ENCODE results near the gene PIGV. TPM values are rescaled to one million over a fixed set of nuclear protein-coding genes. Genes with fewer than 3 reads are reported as not detected.

The PIGV gene
- total RNA-seq, 4 donors from 2014 or later: 11.8 to 15.2 (median 13.7) TPM

DNA sequence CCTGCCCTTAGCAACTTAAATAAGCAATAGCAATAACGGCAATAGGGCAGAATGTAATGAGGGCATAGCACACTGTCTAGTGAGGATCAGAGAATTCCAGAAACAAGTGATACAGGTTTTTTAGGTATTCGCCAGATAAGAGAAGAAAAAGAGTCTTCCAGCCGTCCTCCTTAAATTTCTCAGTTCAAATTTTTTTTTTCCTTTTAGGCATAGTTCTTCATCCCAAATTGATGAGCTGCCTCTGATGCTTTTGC, 1.8 kb downstream of the PIGV start:
- DNase-seq (ENCODE audit: extremely low spot score): no peak
- TF ChIP-seq CTCF (IDR thresholded peaks at IDR 0.05): no peak
- TF ChIP-seq POLR2AphosphoS5 (IDR thresholded peaks at IDR 0.05): no peak
- TF ChIP-seq POLR2A (IDR thresholded peaks at IDR 0.05; ENCODE audit: low read depth): no peak
- no peak for TF ChIP-seq EP300 (IDR thresholded peaks at IDR 0.05)
- no peak overlapping the region for H3K4me3 ChIP-seq
- H3K9me3 ChIP-seq: no peaks in the 10 kb centered on the region
- no peaks in the 10 kb centered on the region for H3K27me3 ChIP-seq
- intact Hi-C loops (cut with DNase I): loop anchor here (2.0 to 10.0 kb wide), 4 partner anchors 65 to 187 kb away; no protein-coding TSS in a partner anchor
- WGBS: 60% methylated on average over 3 of the region's 3 CpGs
- peak overlapping the region in 2 of 4 donors; percentile 90 to 98 for H3K27ac ChIP-seq (replicated peaks in 1 of 4)
- peaks cover 6 to 28% (median 13%) of the 10 kb centered on the region in 4 donors for H3K36me3 ChIP-seq
- peaks cover 30 to 57% (median 42%) of the 10 kb centered on the region in 4 donors for H3K4me1 ChIP-seq

DNA sequence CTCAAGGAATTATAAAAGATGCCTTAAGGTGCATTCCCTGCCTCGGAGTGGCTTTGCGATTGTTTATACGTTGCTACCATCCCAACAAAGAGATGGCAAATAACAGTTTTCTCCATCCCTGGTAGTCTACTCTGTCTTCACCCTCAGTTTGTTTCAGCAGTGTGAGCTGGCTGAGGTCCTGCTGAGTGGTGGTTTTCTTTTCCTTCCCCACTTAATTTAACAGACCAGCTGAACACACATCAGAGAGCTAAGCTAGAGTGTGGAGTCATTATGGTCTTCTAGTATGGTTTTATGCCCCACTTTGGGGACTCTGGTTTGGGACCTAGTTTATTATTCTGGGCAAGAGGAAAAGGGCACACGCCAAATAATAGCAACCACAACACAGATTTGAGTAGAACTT, 2.2 kb downstream of the PIGV start:
- H3K27me3 ChIP-seq: no peaks in the 10 kb centered on the region
- no peak overlapping the region for H3K4me3 ChIP-seq
- intact Hi-C loops (cut with DNase I): loop anchor here (2.0 to 10.0 kb wide), 5 partner anchors 65 to 288 kb away; no protein-coding TSS in a partner anchor
- no peak for DNase-seq (ENCODE audit: extremely low spot score)
- no peak for TF ChIP-seq EP300 (IDR thresholded peaks at IDR 0.05)
- no peak for TF ChIP-seq CTCF (IDR thresholded peaks at IDR 0.05)
- no peak for TF ChIP-seq POLR2A (IDR thresholded peaks at IDR 0.05; ENCODE audit: low read depth)
- no peak for TF ChIP-seq POLR2AphosphoS5 (IDR thresholded peaks at IDR 0.05)
- 56% methylated on average over 4 of the region's 4 CpGs for WGBS
- H3K9me3 ChIP-seq: no peaks in the 10 kb centered on the region
- H3K4me1 ChIP-seq: peaks cover 26 to 53% (median 38%) of the 10 kb centered on the region in 4 donors
- peaks cover 8 to 32% (median 17%) of the 10 kb centered on the region in 4 donors for H3K36me3 ChIP-seq
- peak overlapping the region in 1 of 4 donors; percentile 98 for H3K27ac ChIP-seq (replicated peaks in 1 of 4)

DNA sequence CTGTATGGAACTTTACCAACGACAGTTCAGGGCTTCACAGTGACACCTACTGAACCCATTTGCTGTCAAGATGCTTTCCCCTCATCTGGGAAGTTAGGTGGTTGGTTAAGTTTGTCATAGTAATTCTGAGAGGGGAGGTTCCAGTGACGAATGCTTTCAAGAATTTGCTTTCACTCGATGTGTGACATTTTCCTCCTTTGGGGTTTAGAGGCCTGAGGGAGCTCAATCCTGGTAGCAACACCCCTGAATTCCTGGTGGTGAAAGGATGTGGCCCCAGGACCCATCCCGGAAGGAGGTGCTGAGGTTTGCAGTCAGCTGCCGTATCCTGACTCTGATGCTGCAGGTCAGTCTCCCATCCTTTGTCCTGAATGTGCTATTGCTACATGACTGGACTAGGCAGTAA, 2.8 kb downstream of the PIGV start:
- no peaks in the 10 kb centered on the region for H3K27me3 ChIP-seq
- TF ChIP-seq CTCF (IDR thresholded peaks at IDR 0.05): no peak
- no peak for TF ChIP-seq POLR2AphosphoS5 (IDR thresholded peaks at IDR 0.05)
- no peak for TF ChIP-seq POLR2A (IDR thresholded peaks at IDR 0.05; ENCODE audit: low read depth)
- no peak for TF ChIP-seq EP300 (IDR thresholded peaks at IDR 0.05)
- H3K9me3 ChIP-seq: no peaks in the 10 kb centered on the region
- DNase-seq (ENCODE audit: extremely low spot score): no peak
- no peak overlapping the region for H3K4me3 ChIP-seq
- intact Hi-C loops (cut with DNase I): loop anchor here (5.0 kb wide), 1 partner anchor 288 kb away; no protein-coding TSS in a partner anchor
- H3K27ac ChIP-seq (replicated peaks in 1 of 4): no peak overlapping the region
- peaks cover 20 to 47% (median 32%) of the 10 kb centered on the region in 4 donors for H3K4me1 ChIP-seq
- WGBS: 81% methylated on average over 5 of the region's 5 CpGs
- peaks cover 12 to 37% (median 21%) of the 10 kb centered on the region in 4 donors for H3K36me3 ChIP-seq

- intact Hi-C loops (cut with DNase I): loop anchor here (5.0 kb wide), 1 partner anchor 289 kb away; no protein-coding TSS in a partner anchor
- Histone ChIP-seq H3K36me3 (peaks cover 12 to 37% (median 21%) of the 10 kb centered on the region in 4 donors), H3K4me3 (no peak overlapping the region), H3K27ac (replicated peaks in 1 of 4) (no peak overlapping the region), H3K9me3 (no peaks in the 10 kb centered on the region), H3K4me1 (peaks cover 14 to 41% (median 26%) of the 10 kb centered on the region in 4 donors), H3K27me3 (no peaks in the 10 kb centered on the region)
- no peak for DNase-seq (ENCODE audit: extremely low spot score)
- WGBS: 75% methylated on average over 6 of the region's 6 CpGs
- TF ChIP-seq CTCF (IDR thresholded peaks at IDR 0.05): no peak
- TF ChIP-seq POLR2AphosphoS5 (IDR thresholded peaks at IDR 0.05): no peak
- no peak for TF ChIP-seq POLR2A (IDR thresholded peaks at IDR 0.05; ENCODE audit: low read depth)
- TF ChIP-seq EP300 (IDR thresholded peaks at IDR 0.05): no peak
These were observed 3.4 kb downstream of the PIGV start for GRCh38 chr1:26791148-26791547.

DNA sequence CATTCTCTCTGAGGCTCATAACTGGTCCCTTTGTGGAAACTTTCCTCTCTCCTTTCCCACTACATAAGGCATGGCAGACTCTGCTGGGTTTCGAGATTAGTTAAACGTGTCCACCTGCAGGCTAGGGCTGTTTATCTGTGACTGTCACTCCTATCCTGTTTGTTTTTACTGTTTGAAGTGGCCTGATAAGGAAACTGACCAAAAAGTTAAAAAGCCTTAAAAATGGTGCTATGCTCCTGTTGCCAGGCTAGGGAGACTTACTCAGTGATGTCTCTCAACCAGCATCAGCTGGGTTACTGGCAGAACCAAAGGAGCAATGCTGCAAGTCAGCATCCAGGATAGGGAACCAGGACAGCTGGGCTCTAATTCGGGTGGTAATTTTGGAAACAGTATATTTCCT, 3.9 kb downstream of the PIGV start:
- intact Hi-C loops (cut with DNase I): loop anchor here (5.0 kb wide), 1 partner anchor 289 kb away; no protein-coding TSS in a partner anchor
- H3K27ac ChIP-seq (replicated peaks in 1 of 4): no peak overlapping the region

More for the DNA sequence above, 3.9 kb downstream of the PIGV start:
- Histone ChIP-seq H3K4me1 (peaks cover 9 to 36% (median 22%) of the 10 kb centered on the region in 4 donors), H3K36me3 (peaks cover 12 to 42% (median 23%) of the 10 kb centered on the region in 4 donors), H3K27me3 (no peaks in the 10 kb centered on the region), H3K9me3 (no peaks in the 10 kb centered on the region), H3K4me3 (no peak overlapping the region)
- no peak for DNase-seq (ENCODE audit: extremely low spot score)
- TF ChIP-seq POLR2AphosphoS5 (IDR thresholded peaks at IDR 0.05): no peak
- TF ChIP-seq POLR2A (IDR thresholded peaks at IDR 0.05; ENCODE audit: low read depth): no peak
- TF ChIP-seq CTCF (IDR thresholded peaks at IDR 0.05): no peak
- no peak for TF ChIP-seq EP300 (IDR thresholded peaks at IDR 0.05)
- WGBS: 86% methylated on average over 3 of the region's 3 CpGs

Data from esophagus muscularis mucosa (tissue), 4 donors.